Esophagus muscularis mucosa (tissue), 4 donors: ENCODE data around the gene CRY2.

ENCODE experiments used
- EP300 ChIP-seq: sonication (generic); formaldehyde crosslinking; IDR thresholded peaks from one replicate; pipeline ENCODE4 v1.6.1; 2017; ENCODE audit warnings: antibody characterized with exemption
- POLR2A ChIP-seq: fragments of 450-650 bp; IDR thresholded peaks from one replicate; pipeline ENCODE4 v1.6.1; 2017; ENCODE audit warnings: antibody characterized with exemption, moderate library complexity, mild to moderate bottlenecking, low read depth
- TF ChIP-seq, protein P1 (sequence below), 3 experiments: fragments of 200-600 bp in 2 of 3; fragments of 450-650 bp in 1 of 3; sonication (generic) in 2 of 3; IDR thresholded peaks; one replicate each; pipeline ENCODE4 v1.5.1; 2017 to 2019; ENCODE audit warnings: antibody characterized with exemption in 3 of 3, mild to moderate bottlenecking in 2 of 3, moderate library complexity in 1 of 3

DNA sequence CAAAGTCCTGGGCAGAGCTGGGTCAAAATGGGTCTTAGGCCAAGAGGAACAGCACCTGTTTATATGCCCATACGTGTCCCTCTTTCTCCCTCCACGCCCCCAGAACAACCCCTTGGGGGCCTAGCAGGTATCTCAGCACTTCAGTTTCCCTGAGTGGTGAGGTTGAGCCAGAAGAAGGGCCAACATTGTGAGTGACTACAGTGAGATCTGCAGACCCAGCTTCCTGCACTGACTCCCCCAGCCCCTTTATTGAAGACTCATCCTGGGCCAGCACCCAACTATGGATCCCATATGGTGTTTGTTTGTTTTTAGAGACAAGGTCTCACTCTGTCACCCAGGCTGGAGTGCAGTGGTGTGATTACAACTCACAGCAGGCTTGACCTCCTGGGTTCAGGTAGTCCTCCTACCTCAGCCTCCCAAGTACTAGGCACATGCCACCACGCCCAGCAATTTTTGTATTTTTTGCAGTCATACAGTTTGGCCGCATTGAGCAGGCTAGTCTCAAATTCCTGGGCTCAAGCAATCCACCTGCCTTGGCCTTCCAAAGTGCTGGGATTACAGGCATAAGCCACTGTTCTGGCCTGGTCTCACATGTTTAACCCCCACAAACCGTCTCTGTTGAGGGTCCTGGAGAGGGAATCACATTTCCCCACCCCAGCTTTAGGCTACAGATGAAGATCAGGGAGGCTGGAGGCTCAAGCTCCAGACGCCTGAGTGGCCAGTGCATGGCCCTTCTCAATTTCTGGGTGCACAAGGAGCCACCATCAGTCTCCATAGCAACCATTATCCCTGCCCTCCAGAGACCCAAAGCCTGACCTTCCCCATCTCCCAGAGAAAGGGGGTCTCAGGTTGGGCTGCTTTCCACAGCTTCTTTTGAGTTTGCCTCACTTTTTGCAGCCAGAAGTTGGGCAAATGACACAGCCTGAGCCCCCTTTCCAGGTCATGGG, 73.5 kb downstream of the CRY2 start:
- TF ChIP-seq, protein P1, sequence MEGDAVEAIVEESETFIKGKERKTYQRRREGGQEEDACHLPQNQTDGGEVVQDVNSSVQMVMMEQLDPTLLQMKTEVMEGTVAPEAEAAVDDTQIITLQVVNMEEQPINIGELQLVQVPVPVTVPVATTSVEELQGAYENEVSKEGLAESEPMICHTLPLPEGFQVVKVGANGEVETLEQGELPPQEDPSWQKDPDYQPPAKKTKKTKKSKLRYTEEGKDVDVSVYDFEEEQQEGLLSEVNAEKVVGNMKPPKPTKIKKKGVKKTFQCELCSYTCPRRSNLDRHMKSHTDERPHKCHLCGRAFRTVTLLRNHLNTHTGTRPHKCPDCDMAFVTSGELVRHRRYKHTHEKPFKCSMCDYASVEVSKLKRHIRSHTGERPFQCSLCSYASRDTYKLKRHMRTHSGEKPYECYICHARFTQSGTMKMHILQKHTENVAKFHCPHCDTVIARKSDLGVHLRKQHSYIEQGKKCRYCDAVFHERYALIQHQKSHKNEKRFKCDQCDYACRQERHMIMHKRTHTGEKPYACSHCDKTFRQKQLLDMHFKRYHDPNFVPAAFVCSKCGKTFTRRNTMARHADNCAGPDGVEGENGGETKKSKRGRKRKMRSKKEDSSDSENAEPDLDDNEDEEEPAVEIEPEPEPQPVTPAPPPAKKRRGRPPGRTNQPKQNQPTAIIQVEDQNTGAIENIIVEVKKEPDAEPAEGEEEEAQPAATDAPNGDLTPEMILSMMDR (IDR thresholded peaks at IDR 0.05) = no peak
- TF ChIP-seq POLR2A (no peak), EP300 (no peak)
